Brain microvascular endothelial cell (primary cell): ENCODE measurements around the gene SPA17.

Source experiments
- DNase-seq: peaks from one replicate; pipeline ENCODE4 v3.0.0-alpha.2; 2020
- H3K27ac ChIP-seq: fragments of 250-450 bp; sonication (Bioruptor Pico); 2 replicates; pipeline ENCODE4 v1.5.1; 2020; ENCODE audit warnings: mild to moderate bottlenecking, moderate library complexity
- H3K27me3 ChIP-seq: fragments of 250-450 bp; sonication (Bioruptor Pico); replicated peaks from 2 replicates; pipeline ENCODE4 v1.5.1; 2020; ENCODE audit warnings: mild to moderate bottlenecking
- H3K36me3 ChIP-seq: fragments of 250-450 bp; sonication (Bioruptor Pico); replicated peaks from 2 replicates; pipeline ENCODE4 v1.5.1; 2020; ENCODE audit warnings: mild to moderate bottlenecking
- H3K4me3 ChIP-seq: 2 replicates; pipeline ENCODE4 v1.5.1; 2011; ENCODE audit warnings: low read depth, mild to moderate bottlenecking, control low read depth, low read length, moderate library complexity
- in situ Hi-C: cut with HindIII; loops from 2 replicates; pipeline ENCODE4 v1.10.0; 2017; ENCODE audit warnings: low sequenced_read_pairs, low pct_ligation_motif_present
- TF ChIP-seq, protein P1 (sequence below): IDR thresholded peaks from 2 replicates; pipeline ENCODE4 v1.5.1; 2011; ENCODE audit warnings: low read depth, mild to moderate bottlenecking, moderate library complexity, low read length, control low read depth, inconsistent platforms; ENCODE audit errors: missing control alignments

SPA17 gene

DNA sequence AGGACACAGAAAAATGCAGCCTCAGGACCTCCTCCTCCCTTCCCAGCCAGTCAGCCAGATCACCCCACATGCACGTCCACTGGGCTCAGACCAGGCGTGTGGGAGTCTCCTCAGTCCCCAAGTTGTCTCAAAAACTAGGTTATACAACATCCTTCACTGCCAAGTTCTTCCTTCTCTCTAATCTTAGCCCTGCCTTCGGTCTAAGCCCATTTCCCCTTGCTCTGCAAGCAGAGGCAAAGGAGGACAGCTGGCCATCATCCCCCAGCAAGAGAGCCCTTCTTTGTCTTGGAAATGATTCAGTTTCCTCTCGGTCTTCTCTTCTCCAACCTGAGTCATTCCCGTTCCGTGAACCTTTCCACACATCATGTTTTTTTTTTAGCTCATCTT lies 52.0 kb downstream of the SPA17 start:
- peak; percentile 35 for DNase-seq
- in situ Hi-C loops, result no loop called here
- H3K27ac ChIP-seq, result no peak overlapping the region
- no peaks in the 10 kb centered on the region for H3K36me3 ChIP-seq
- no peak overlapping the region for H3K4me3 ChIP-seq
- TF ChIP-seq, protein P1, sequence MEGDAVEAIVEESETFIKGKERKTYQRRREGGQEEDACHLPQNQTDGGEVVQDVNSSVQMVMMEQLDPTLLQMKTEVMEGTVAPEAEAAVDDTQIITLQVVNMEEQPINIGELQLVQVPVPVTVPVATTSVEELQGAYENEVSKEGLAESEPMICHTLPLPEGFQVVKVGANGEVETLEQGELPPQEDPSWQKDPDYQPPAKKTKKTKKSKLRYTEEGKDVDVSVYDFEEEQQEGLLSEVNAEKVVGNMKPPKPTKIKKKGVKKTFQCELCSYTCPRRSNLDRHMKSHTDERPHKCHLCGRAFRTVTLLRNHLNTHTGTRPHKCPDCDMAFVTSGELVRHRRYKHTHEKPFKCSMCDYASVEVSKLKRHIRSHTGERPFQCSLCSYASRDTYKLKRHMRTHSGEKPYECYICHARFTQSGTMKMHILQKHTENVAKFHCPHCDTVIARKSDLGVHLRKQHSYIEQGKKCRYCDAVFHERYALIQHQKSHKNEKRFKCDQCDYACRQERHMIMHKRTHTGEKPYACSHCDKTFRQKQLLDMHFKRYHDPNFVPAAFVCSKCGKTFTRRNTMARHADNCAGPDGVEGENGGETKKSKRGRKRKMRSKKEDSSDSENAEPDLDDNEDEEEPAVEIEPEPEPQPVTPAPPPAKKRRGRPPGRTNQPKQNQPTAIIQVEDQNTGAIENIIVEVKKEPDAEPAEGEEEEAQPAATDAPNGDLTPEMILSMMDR, result no peak
- H3K27me3 ChIP-seq, result peaks cover 12% of the 10 kb centered on the region

DNA sequence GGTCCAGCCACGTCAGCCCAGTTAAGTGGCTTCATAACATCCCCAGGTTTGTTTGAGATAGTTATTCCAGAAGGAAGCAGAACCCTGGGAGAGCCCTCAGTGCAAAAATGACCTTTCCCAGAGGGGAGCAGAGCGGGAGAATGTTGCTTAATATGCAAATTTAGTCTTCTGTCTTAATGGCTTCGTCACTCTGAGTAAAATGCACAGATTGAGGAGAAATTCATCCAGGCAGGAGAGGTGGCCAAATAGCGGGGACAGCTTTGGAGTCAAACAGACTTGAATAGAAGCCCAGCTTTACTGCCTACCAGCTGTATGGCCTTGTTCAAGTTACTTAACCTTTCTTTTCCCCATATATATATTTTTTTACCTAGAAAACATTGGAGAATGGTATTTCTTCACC lies 53.8 kb downstream of the SPA17 start:
- in situ Hi-C loops, result no loop called here
- TF ChIP-seq, protein P1, result no peak
- no peak overlapping the region for H3K4me3 ChIP-seq

DNA sequence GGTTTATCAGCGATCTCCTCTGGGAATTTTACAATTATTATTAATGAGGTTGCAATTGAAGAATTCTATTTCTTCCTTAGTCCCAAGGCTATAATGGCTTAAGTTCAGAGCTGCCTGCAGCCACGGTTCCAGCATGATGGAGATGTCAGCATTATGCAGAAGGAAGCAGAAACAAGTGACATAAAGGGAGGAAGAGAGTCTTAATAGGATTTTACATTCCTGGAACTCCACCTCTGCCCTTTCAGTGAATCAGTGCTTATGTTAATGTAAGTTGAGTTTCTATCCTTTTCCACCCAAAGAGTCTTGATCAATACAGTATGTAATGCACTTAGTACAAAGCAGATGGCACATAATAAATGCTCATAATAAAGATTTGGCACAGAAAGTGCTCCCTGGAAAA lies 54.4 kb downstream of the SPA17 start:
- no peak for DNase-seq
- Histone ChIP-seq H3K36me3 (no peaks in the 10 kb centered on the region), H3K4me3 (no peak overlapping the region), H3K27me3 (no peaks in the 10 kb centered on the region), H3K27ac (no peak overlapping the region)
- in situ Hi-C loops, result no loop called here
- TF ChIP-seq, protein P1, result no peak

More for the DNA sequence above, 53.8 kb downstream of the SPA17 start:
- Histone ChIP-seq H3K36me3 (no peaks in the 10 kb centered on the region), H3K27ac (no peak overlapping the region), H3K27me3 (no peaks in the 10 kb centered on the region)
- DNase-seq, result no peak

DNA sequence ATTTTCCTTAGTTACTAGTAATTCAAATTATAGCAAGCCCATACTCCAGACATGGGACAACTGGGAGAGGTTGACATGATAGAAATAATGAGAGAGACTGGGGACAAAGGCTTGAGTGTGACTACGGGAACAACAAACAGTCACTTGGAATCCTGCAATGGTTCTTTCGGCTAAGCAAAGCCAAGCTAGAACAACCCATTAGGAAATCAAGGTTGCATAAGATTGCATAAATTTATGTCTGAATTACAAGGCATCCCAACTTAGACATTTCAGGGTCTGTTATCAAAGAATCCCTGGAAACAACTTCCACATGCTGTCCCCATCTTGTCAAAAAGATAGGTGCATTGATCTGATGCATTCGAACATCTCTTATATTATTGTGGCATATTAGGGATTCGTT lies 55.9 kb downstream of the SPA17 start:
- H3K4me3 ChIP-seq, result no peak overlapping the region
- H3K36me3 ChIP-seq, result no peaks in the 10 kb centered on the region
- H3K27ac ChIP-seq, result no peak overlapping the region
- no peaks in the 10 kb centered on the region for H3K27me3 ChIP-seq
- no peak for DNase-seq
- TF ChIP-seq, protein P1, result no peak
- in situ Hi-C loops, result no loop called here

DNA sequence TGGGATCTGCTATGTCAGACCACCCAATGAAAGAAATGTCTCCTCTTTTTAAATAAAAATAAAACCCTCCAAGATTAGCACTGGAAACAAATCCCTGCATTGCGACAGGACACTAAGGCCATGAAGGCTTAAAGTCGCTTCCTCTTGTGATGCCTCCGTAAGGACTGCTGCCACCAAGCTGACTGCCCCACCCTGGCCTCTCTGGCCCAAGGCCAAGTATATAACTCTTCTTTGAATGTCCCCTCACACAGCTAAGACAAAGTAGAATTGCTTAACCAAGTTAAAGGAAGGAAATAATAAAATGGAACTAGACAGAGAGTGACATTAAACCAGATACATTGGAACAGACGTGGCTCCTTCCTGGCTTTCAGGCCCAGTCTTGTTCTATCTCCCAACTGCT lies 58.5 kb downstream of the SPA17 start:
- no peak overlapping the region for H3K4me3 ChIP-seq
- in situ Hi-C loops, result no loop called here
- no peak for DNase-seq
- no peak overlapping the region for H3K27ac ChIP-seq
- H3K27me3 ChIP-seq, result no peaks in the 10 kb centered on the region
- TF ChIP-seq, protein P1, result no peak
- no peaks in the 10 kb centered on the region for H3K36me3 ChIP-seq

DNA sequence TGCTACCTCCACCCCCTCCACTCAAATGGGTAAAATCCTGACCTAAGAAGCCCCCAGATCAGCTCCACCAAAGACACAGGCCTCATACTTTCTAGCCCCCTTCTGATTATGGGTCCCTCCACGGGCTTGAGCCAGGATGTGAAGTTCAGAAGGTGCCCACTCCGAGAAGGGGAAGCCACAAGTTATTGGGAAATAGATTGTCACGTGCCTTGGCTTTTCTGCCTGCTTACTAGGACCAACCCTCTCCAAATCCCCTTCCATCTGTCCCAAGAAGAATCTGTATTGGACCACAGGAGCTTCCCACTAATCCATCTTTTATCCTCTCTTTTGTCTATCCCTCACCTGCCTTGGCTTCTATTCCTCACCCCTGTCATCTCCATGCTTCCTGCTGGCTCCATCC lies 63.0 kb downstream of the SPA17 start:
- no peak overlapping the region for H3K4me3 ChIP-seq
- H3K27me3 ChIP-seq, result peaks cover 2% of the 10 kb centered on the region
- no peak for DNase-seq
- TF ChIP-seq, protein P1, result no peak
- no peaks in the 10 kb centered on the region for H3K36me3 ChIP-seq
- no peak overlapping the region for H3K27ac ChIP-seq
- in situ Hi-C loops, result no loop called here
